Fibroblast of lung (primary cell): ENCODE measurements around the gene TAF5L. TPM values are rescaled to one million over a fixed set of nuclear protein-coding genes. Genes with fewer than 3 reads are reported as not detected.

Source experiments
- DNase-seq, 2 donors: peaks; one replicate each; pipeline versions ENCODE4 v3.0.0 to v3.0.0-alpha.2; 2010; ENCODE audit warnings: low read depth in 2 of 2
- H2AFZ ChIP-seq: 2 replicates; pipeline ENCODE4 v1.5.1; 2012; ENCODE audit warnings: low read length, control low read depth, inconsistent platforms
- H3K27ac ChIP-seq: 2 replicates; pipeline ENCODE4 v1.5.1; 2011; ENCODE audit warnings: low read length, control low read depth; ENCODE audit not compliant: insufficient read depth
- H3K27me3 ChIP-seq: 2 replicates; pipeline ENCODE4 v1.5.1; 2011; ENCODE audit warnings: mild to moderate bottlenecking, low read length; ENCODE audit not compliant: control insufficient read depth, insufficient read depth
- H3K36me3 ChIP-seq: 2 replicates; pipeline ENCODE4 v1.5.1; 2011; ENCODE audit warnings: low read length; ENCODE audit not compliant: control insufficient read depth, insufficient read depth
- H3K4me1 ChIP-seq: 2 replicates; pipeline ENCODE4 v1.5.1; 2011; ENCODE audit warnings: low read length; ENCODE audit not compliant: control insufficient read depth, insufficient read depth; ENCODE audit errors: extremely low read depth
- H3K4me2 ChIP-seq: 2 replicates; pipeline ENCODE4 v1.5.1; 2011; ENCODE audit warnings: low read length, control low read depth; ENCODE audit not compliant: insufficient read depth; ENCODE audit errors: extremely low read depth
- H3K4me3 ChIP-seq, 4 experiments: fragments of 200-600 bp in 1 of 4; sonication (generic) in 1 of 4; replicated peaks in 1 of 4; 2 replicates each; pipeline ENCODE4 v1.5.1; 2011 to 2016; ENCODE audit warnings: low read length in 4 of 4, low read depth in 3 of 4, mild to moderate bottlenecking in 3 of 4, control low read depth in 2 of 4, inconsistent platforms in 1 of 4, mixed read lengths in 1 of 4; ENCODE audit not compliant: insufficient read depth in 1 of 4; ENCODE audit errors: control extremely low read depth in 1 of 4
- H3K79me2 ChIP-seq: 2 replicates; pipeline ENCODE4 v1.5.1; 2012; ENCODE audit warnings: mild to moderate bottlenecking, low read length, inconsistent platforms; ENCODE audit not compliant: control insufficient read depth, insufficient read depth
- H3K9ac ChIP-seq: 2 replicates; pipeline ENCODE4 v1.5.1; 2011; ENCODE audit warnings: mild to moderate bottlenecking, low read length, control low read depth; ENCODE audit not compliant: insufficient read depth
- H3K9me3 ChIP-seq: 2 replicates; pipeline ENCODE4 v1.5.1; 2012; ENCODE audit warnings: low read depth, low read length; ENCODE audit not compliant: control insufficient read depth, insufficient read depth
- H4K20me1 ChIP-seq: 2 replicates; pipeline ENCODE4 v1.5.1; 2011; ENCODE audit warnings: low read length; ENCODE audit not compliant: control insufficient read depth, insufficient read depth; ENCODE audit errors: extremely low read depth
- EZH2 ChIP-seq: IDR thresholded peaks from 2 replicates; pipeline ENCODE4 v1.5.1; 2012; ENCODE audit warnings: low read length, control low read depth, mild to moderate bottlenecking; ENCODE audit errors: missing control alignments
- polyA plus RNA-seq, 2 donors: library from polyadenylated mRNA; depleted of rRNA in 1 of 2; stranded (reverse) in 1 of 2; unstranded in 1 of 2; fragments of >200 nt; gene quantifications; 2 replicates each; pipeline ENCODE4 v1.2.1, GENCODE V29; 2011 to 2012; ENCODE audit warnings: missing spikeins in 1 of 2
- total RNA-seq: library from RNA; depleted of rRNA; stranded (reverse); fragments of >200 nt; gene quantifications from 2 replicates; pipeline ENCODE4 v1.2.1, GENCODE V29; 2014
- TF ChIP-seq, protein P1 (sequence below), 2 donors: IDR thresholded peaks in 1 of 2; conservative IDR thresholded peaks in 1 of 2; 1 replicate in 1 of 2; 2 replicates in 1 of 2; pipeline ENCODE4 v1.5.1; 2011 to 2012; ENCODE audit warnings: low read length in 2 of 2, control low read depth in 1 of 2, inconsistent platforms in 1 of 2, low read depth in 1 of 2, mild to moderate bottlenecking in 1 of 2

Gene TAF5L
- total and polyA plus RNA-seq, 2 donors (not counting 1 experiment from before 2014, with no cell fraction given) = 17.3 to 18.6 TPM

DNA sequence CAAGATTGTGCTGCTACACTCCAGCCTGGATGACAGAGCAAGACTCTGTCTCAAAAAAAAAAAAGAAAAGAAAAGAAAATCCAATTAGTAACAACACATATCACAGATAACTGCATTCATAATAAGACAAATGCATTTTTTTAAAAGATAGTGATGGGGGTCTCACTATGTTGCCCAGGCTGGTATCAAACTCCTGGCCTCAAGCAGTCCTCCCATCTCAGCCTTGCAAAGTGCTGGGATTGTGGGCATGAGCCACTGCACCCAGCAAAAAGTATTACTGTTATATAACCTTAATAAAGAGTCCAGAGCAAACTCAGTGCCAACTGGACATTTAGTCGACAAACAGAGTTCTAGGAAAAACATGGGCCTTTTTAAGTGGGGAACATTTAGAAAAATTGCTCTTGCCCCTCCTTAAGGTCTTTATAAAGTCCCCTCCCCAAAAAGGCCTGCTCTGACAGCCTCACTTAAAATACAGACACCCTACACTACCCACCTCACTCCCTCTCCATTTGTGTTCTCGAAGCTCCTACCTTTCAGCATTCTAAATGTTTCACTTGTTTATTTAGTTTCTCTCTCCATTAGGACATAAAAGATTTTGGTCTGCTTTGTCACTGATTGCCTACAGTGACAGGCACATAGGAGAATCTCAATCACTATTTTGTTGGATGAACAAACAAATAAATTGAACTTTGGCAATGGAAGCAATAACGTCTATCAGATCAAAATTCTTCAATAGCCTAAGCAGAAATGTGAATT, 74.9 kb downstream of the TAF5L start:
- Histone ChIP-seq H3K9me3 (no peaks in the 10 kb centered on the region), H3K27me3 (no peaks in the 10 kb centered on the region), H3K4me2 (no peak overlapping the region), H3K9ac (no peak overlapping the region), H4K20me1 (no peaks in the 10 kb centered on the region), H2AFZ (no peak overlapping the region), H3K27ac (no peak overlapping the region), H3K4me3 (no peak overlapping the region), H3K79me2 (peaks cover 23% of the 10 kb centered on the region), H3K4me1 (no peaks in the 10 kb centered on the region), H3K36me3 (peaks cover 3% of the 10 kb centered on the region)
- no peak for TF ChIP-seq EZH2
- TF ChIP-seq, protein P1, sequence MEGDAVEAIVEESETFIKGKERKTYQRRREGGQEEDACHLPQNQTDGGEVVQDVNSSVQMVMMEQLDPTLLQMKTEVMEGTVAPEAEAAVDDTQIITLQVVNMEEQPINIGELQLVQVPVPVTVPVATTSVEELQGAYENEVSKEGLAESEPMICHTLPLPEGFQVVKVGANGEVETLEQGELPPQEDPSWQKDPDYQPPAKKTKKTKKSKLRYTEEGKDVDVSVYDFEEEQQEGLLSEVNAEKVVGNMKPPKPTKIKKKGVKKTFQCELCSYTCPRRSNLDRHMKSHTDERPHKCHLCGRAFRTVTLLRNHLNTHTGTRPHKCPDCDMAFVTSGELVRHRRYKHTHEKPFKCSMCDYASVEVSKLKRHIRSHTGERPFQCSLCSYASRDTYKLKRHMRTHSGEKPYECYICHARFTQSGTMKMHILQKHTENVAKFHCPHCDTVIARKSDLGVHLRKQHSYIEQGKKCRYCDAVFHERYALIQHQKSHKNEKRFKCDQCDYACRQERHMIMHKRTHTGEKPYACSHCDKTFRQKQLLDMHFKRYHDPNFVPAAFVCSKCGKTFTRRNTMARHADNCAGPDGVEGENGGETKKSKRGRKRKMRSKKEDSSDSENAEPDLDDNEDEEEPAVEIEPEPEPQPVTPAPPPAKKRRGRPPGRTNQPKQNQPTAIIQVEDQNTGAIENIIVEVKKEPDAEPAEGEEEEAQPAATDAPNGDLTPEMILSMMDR (conservative IDR thresholded peaks at IDR 0.05 in 1 of 2, IDR thresholded peaks at IDR 0.05 in 1 of 2; ENCODE audit: low read depth in 1 of 2, low read length in 2 of 2) = no peak
- DNase-seq = no peak

DNA sequence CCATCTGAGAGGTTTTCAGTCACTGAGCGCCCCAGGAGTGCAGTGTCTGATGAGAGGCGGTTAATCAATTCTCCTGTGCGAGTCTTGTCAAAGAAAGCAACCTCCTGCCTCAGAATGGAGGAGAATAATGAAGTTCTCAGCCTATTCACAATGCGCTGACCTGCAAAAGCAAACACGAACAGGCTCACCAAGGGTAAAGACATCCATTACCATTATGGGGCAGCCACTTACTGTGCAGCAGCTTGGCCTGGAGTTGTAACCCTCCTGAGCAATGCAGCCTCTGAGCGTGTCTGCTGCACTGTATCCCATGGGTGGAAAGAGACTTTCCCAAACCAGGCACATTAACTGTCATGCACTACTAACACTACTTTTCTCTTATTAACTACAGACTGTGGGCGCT, 78.4 kb downstream of the TAF5L start:
- no peak for TF ChIP-seq EZH2
- TF ChIP-seq, protein P1 (conservative IDR thresholded peaks at IDR 0.05 in 1 of 2, IDR thresholded peaks at IDR 0.05 in 1 of 2; ENCODE audit: low read depth in 1 of 2, low read length in 2 of 2) = no peak
- Histone ChIP-seq H3K4me1 (no peaks in the 10 kb centered on the region), H3K4me3 (no peak overlapping the region), H3K9me3 (no peaks in the 10 kb centered on the region), H4K20me1 (no peaks in the 10 kb centered on the region), H3K36me3 (peaks cover 3% of the 10 kb centered on the region), H3K27me3 (no peaks in the 10 kb centered on the region), H2AFZ (no peak overlapping the region), H3K9ac (no peak overlapping the region), H3K27ac (no peak overlapping the region), H3K4me2 (no peak overlapping the region), H3K79me2 (peaks cover 9% of the 10 kb centered on the region)
- no peak for DNase-seq

DNA sequence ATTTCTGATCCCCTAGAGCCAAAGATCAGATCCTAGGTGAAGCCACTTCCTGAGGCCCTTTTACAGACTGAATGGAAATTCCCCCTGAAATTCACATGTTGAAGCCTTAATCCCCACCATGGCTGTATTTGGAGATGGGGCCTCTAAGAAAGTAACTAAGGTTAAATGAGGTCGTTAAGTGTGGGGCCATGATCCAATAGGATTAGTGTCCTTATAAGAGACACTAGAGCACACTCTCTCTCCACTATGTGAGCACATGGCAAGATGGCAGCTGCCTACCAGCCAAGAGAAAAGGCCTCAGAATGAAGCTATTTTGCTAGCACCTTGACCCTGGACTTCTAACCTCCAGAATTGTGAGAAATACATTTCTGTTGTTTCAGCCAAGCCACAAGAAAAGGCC, 81.3 kb downstream of the TAF5L start:
- Histone ChIP-seq H3K79me2 (peaks cover 4% of the 10 kb centered on the region), H3K27me3 (no peaks in the 10 kb centered on the region), H3K4me2 (no peak overlapping the region), H3K4me3 (no peak overlapping the region), H4K20me1 (no peaks in the 10 kb centered on the region), H3K9ac (no peak overlapping the region), H2AFZ (no peak overlapping the region), H3K9me3 (no peaks in the 10 kb centered on the region), H3K4me1 (no peaks in the 10 kb centered on the region), H3K36me3 (peaks cover 3% of the 10 kb centered on the region), H3K27ac (no peak overlapping the region)
- TF ChIP-seq EZH2 = no peak
- TF ChIP-seq, protein P1 (conservative IDR thresholded peaks at IDR 0.05 in 1 of 2, IDR thresholded peaks at IDR 0.05 in 1 of 2; ENCODE audit: low read depth in 1 of 2, low read length in 2 of 2) = no peak
- DNase-seq = no peak

Other genes with a start within 250 kb of the TAF5L start
- gene ACTA1, start 192.0 kb downstream of the TAF5L start, total RNA-seq = not detected in 2 replicates
- gene ACTA1, start 192.0 kb downstream of the TAF5L start, polyA plus RNA-seq = 0.06 TPM in 1 of 2 replicates, not detected in the other
- gene NUP133, start 117.8 kb downstream of the TAF5L start, total RNA-seq = 31.9 and 35.2 TPM in 2 replicates
- gene NUP133, start 117.8 kb downstream of the TAF5L start, polyA plus RNA-seq = 18.0 and 20.8 TPM in 2 replicates
- 11.3 and 14.9 TPM in 2 replicates for gene ABCB10, start 67.4 kb downstream of the TAF5L start, total RNA-seq
- 11.0 and 11.3 TPM in 2 replicates for gene ABCB10, start 67.4 kb downstream of the TAF5L start, polyA plus RNA-seq
- 8.7 and 8.8 TPM in 2 replicates for gene URB2, start 125 bp upstream of the TAF5L start, total RNA-seq
- 5.2 and 9.2 TPM in 2 replicates for gene URB2, start 125 bp upstream of the TAF5L start, polyA plus RNA-seq